Kidney (tissue), 14 donors: ENCODE data around the gene CNTN5. TPM values are rescaled to one million over a fixed set of nuclear protein-coding genes. Genes with fewer than 3 reads are reported as not detected.

Source experiments
- DNase-seq, 5 donors: peaks; one replicate each; pipeline ENCODE4 v3.0.0-alpha.2; 2013 to 2020
- FAIRE-seq: peaks from 2 replicates; lab custom pipeline; 2012; peaks lifted over from hg19 to GRCh38; lab: Jason Lieb, UNC
- H3K27ac ChIP-seq, 2 donors: one replicate each; pipeline ENCODE4 v1.7.0; 2013; ENCODE audit warnings: low read depth in 2 of 2, low read length in 2 of 2, inconsistent platforms in 1 of 2
- H3K27me3 ChIP-seq: one replicate; pipeline ENCODE4 v1.7.1; 2013; ENCODE audit warnings: low read length, inconsistent platforms; ENCODE audit not compliant: control insufficient read depth, insufficient read depth
- H3K36me3 ChIP-seq, 3 donors: one replicate each; pipeline versions ENCODE4 v1.7.0 to v1.7.1; 2013; ENCODE audit warnings: low read length in 3 of 3, control low read depth in 1 of 3, inconsistent platforms in 1 of 3; ENCODE audit not compliant: insufficient read depth in 3 of 3, control insufficient read depth in 2 of 3
- H3K4me1 ChIP-seq, 3 donors: one replicate each; pipeline versions ENCODE4 v1.7.0 to v1.7.1; 2013; ENCODE audit warnings: low read length in 3 of 3, inconsistent platforms in 1 of 3, low read depth in 1 of 3; ENCODE audit not compliant: control insufficient read depth in 2 of 3, insufficient read depth in 2 of 3
- H3K4me3 ChIP-seq, 3 donors: one replicate each; pipeline versions ENCODE4 v1.7.0 to v1.8.1; 2013; ENCODE audit warnings: low read length in 3 of 3, control low read depth in 1 of 3, inconsistent platforms in 1 of 3
- H3K9ac ChIP-seq, 3 donors: one replicate each; pipeline versions ENCODE4 v1.7.0 to v1.7.1; 2013; ENCODE audit warnings: low read length in 3 of 3, control low read depth in 1 of 3, inconsistent platforms in 1 of 3
- H3K9me3 ChIP-seq, 3 donors: one replicate each; pipeline versions ENCODE4 v1.7.0 to v1.7.1; 2013; ENCODE audit warnings: low read length in 3 of 3, control low read depth in 1 of 3, inconsistent platforms in 1 of 3; ENCODE audit not compliant: control insufficient read depth in 2 of 3, insufficient read depth in 1 of 3
- intact Hi-C: fragments of 100-400 bp; cut with DNase I; formaldehyde crosslinking; loops from one replicate; pipeline ENCODE4 v1.11.1; 2022
- polyA plus RNA-seq: library from polyadenylated mRNA; stranded (reverse); fragments of 350-450 nt; fragmentation: Illumina TruSeq; extraction: RNeasy Lipid Tissue Mini Kit (QIAGEN cat#74804); gene quantifications from one replicate; pipeline ENCODE4 v1.2.3, GENCODE V29; 2014; ENCODE audit warnings: low read depth, low replicate concordance; ENCODE audit not compliant: insufficient read depth
- total RNA-seq: library from RNA; stranded (reverse); fragmentation: NEBNext Ultra II Directional; extraction: Animal tissue kit (Norgen Biotek cat#: 25700); gene quantifications from one replicate; pipeline ENCODE4 v1.2.1, GENCODE V29; 2021
- TF ChIP-seq, protein P1 (sequence below): IDR thresholded peaks from 3 replicates; pipeline ENCODE4 v1.5.1; 2012; ENCODE audit warnings: mild to moderate bottlenecking, moderate library complexity, borderline replicate concordance; ENCODE audit not compliant: insufficient read depth; ENCODE audit errors: extremely low read depth
- donor health status: control.
- donor health status: control.
- donor health status: control.
- donor health status: control.
- donor health status: control.
- donor health status: DM: yes; HTN: yes; CAD: no.
- donor health status: Normal renal cell carcinoma (clear cell type).

Gene CNTN5
- total and polyA plus RNA-seq, 2 donors from 2014 or later, result 0.11 to 0.66 TPM

DNA sequence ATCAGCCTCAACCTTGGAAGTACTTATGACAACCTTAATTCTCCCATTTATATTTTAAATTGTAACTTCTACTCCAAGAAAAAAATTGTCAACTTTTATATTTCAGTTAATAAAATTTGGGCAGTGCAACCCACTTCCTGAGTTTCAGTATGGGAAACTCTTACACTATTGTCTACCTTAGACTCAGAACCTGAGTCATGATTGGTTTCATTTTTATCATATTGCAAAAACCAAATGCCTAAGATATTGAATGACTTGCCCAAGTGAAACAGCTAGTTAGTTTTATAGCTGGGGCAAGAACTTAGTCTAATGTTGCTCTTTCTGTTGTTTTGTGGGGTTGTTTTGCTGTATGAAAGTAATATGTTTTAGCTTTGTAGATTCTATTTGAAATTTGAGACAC is 1332.3 kb downstream of the CNTN5 start:
- no peak overlapping the region for H3K9ac ChIP-seq
- TF ChIP-seq, protein P1, sequence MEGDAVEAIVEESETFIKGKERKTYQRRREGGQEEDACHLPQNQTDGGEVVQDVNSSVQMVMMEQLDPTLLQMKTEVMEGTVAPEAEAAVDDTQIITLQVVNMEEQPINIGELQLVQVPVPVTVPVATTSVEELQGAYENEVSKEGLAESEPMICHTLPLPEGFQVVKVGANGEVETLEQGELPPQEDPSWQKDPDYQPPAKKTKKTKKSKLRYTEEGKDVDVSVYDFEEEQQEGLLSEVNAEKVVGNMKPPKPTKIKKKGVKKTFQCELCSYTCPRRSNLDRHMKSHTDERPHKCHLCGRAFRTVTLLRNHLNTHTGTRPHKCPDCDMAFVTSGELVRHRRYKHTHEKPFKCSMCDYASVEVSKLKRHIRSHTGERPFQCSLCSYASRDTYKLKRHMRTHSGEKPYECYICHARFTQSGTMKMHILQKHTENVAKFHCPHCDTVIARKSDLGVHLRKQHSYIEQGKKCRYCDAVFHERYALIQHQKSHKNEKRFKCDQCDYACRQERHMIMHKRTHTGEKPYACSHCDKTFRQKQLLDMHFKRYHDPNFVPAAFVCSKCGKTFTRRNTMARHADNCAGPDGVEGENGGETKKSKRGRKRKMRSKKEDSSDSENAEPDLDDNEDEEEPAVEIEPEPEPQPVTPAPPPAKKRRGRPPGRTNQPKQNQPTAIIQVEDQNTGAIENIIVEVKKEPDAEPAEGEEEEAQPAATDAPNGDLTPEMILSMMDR, result no peak
- no peaks in the 10 kb centered on the region for H3K27me3 ChIP-seq
- H3K27ac ChIP-seq, result no peak overlapping the region
- H3K9me3 ChIP-seq, result no peaks in the 10 kb centered on the region
- H3K36me3 ChIP-seq, result no peaks in the 10 kb centered on the region
- DNase-seq, result no peak
- no peaks in the 10 kb centered on the region for H3K4me1 ChIP-seq
- no peak for FAIRE-seq
- intact Hi-C loops, result no loop called here
- no peak overlapping the region for H3K4me3 ChIP-seq

DNA sequence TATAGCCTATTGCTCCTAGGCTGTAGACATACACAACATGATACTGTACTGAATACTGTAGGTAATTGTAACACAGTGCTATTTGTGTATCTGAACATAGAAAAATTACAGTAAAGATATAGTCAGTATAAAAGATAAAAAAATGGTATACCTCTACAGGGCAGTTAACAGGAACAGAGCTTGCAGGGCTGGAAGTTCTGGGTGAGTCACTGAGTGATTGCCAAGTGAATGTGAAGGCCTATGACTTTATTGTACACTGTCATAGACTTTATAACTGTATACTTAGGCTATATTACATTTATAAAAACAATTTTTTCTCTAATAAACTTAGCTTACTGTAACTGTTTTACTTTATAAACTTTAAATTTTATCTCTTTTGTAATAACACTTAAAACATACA is 1334.0 kb downstream of the CNTN5 start:
- TF ChIP-seq, protein P1, result no peak
- DNase-seq, result no peak
- Histone ChIP-seq H3K4me1 (no peaks in the 10 kb centered on the region), H3K4me3 (no peak overlapping the region), H3K27ac (no peak overlapping the region), H3K27me3 (no peaks in the 10 kb centered on the region), H3K36me3 (no peaks in the 10 kb centered on the region), H3K9me3 (no peaks in the 10 kb centered on the region), H3K9ac (no peak overlapping the region)
- intact Hi-C loops, result no loop called here
- FAIRE-seq, result peak; percentile 54

DNA sequence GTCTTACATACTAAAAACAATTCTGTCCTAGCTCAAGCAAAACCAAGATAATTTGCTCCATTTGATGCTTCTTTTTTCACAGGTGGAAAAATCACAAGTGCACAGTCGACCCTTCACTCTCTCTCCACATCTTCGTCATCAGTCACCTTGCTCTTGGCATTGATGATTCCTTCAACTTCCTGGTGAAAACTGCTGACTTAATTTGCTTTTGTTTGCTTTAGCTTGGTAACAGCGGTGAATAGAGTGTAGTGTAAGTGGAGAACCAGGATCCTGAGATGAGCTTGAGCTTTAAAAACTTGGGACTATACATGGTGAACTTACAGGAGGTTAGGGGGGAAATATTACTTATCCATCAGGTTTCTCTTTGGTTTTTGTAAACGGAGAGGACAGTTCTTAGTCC is 1335.3 kb downstream of the CNTN5 start:
- Histone ChIP-seq H3K4me3 (no peak overlapping the region), H3K27ac (no peak overlapping the region), H3K27me3 (no peaks in the 10 kb centered on the region), H3K9me3 (no peaks in the 10 kb centered on the region), H3K9ac (no peak overlapping the region), H3K4me1 (no peaks in the 10 kb centered on the region), H3K36me3 (no peaks in the 10 kb centered on the region)
- intact Hi-C loops, result no loop called here
- DNase-seq (no peak), FAIRE-seq (no peak)
- TF ChIP-seq, protein P1, result no peak

DNA sequence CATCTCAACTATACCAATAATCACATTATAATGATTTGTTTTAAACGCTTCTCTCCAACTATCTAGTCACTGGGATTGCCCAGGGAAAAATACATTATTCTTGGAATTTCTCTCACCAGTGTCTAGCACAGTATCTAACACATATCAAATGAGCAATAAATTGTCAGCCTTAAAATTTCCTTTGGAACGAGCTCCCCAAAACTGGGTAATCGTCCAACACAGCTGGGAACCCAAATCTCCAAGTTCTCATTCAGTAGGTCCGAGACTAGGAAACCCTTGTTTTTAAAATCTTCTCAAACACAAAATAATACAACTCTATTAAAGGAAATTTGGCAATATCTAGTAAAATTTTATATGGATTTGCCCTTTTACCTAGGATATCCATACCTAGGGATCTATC is 1338.5 kb downstream of the CNTN5 start:
- FAIRE-seq, result no peak

More for the DNA sequence above, 1338.5 kb downstream of the CNTN5 start:
- H3K27ac ChIP-seq, result no peak overlapping the region
- DNase-seq, result no peak
- H3K27me3 ChIP-seq, result no peaks in the 10 kb centered on the region
- intact Hi-C loops, result no loop called here
- H3K36me3 ChIP-seq, result no peaks in the 10 kb centered on the region
- H3K9me3 ChIP-seq, result no peaks in the 10 kb centered on the region
- no peaks in the 10 kb centered on the region for H3K4me1 ChIP-seq
- H3K9ac ChIP-seq, result no peak overlapping the region
- TF ChIP-seq, protein P1, result no peak
- no peak overlapping the region for H3K4me3 ChIP-seq
